AG10803 (cell line): ENCODE data around the gene PROCA1.
A peak's percentile ranks its signal among the peaks of the same experiment; 100 is the strongest.

Experiments
- DNase-seq: peaks from one replicate; pipeline ENCODE4 v3.0.0; 2010; ENCODE audit warnings: low read depth
- H3K4me3 ChIP-seq: 2 replicates; pipeline ENCODE4 v1.5.1; 2011; ENCODE audit warnings: mild to moderate bottlenecking, low read length, control low read depth
- TF ChIP-seq, protein P1 (sequence below): conservative IDR thresholded peaks from 2 replicates; pipeline ENCODE4 v1.5.1; 2011; ENCODE audit warnings: mild to moderate bottlenecking, low read length, control low read depth, inconsistent platforms

The PROCA1 gene

DNA sequence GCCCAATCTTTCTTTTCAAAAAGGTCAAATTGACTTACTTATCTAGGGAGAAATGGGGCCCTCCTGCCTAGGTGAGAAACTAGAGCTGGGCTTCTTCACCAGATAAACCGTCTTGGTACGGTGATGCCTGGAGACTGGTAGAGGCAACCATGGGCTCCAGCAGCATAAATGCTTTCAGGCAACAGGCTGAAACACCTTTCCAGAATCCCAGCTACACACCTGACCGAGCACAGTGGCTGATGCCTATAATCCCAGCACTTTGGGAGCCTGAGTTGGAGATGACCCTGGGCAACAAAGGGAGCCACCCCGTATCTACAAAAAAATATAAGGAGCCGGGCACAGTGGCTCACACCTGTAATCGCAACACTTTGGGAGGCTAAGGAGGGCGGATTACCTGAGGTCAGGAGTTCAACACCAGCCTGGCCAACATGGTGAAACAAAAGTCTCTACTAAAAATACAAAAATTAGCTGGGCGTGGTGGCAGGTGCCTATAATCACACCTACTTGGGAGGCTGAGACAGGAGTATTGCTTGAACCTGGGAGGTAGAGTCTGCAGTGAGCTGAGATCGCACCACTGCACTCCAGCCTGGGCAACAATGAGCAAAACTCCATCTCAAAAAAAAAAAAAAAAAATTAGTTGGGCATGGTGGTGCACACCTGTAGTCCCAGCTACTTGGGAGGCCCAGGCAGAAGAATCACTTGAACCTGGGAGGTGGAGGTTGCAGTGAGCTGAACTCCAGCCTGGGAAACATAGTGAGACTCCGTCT lies 40.1 kb upstream of the PROCA1 start:
- TF ChIP-seq, protein P1, sequence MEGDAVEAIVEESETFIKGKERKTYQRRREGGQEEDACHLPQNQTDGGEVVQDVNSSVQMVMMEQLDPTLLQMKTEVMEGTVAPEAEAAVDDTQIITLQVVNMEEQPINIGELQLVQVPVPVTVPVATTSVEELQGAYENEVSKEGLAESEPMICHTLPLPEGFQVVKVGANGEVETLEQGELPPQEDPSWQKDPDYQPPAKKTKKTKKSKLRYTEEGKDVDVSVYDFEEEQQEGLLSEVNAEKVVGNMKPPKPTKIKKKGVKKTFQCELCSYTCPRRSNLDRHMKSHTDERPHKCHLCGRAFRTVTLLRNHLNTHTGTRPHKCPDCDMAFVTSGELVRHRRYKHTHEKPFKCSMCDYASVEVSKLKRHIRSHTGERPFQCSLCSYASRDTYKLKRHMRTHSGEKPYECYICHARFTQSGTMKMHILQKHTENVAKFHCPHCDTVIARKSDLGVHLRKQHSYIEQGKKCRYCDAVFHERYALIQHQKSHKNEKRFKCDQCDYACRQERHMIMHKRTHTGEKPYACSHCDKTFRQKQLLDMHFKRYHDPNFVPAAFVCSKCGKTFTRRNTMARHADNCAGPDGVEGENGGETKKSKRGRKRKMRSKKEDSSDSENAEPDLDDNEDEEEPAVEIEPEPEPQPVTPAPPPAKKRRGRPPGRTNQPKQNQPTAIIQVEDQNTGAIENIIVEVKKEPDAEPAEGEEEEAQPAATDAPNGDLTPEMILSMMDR = no peak
- H3K4me3 ChIP-seq = no peak overlapping the region
- no peak for DNase-seq

DNA sequence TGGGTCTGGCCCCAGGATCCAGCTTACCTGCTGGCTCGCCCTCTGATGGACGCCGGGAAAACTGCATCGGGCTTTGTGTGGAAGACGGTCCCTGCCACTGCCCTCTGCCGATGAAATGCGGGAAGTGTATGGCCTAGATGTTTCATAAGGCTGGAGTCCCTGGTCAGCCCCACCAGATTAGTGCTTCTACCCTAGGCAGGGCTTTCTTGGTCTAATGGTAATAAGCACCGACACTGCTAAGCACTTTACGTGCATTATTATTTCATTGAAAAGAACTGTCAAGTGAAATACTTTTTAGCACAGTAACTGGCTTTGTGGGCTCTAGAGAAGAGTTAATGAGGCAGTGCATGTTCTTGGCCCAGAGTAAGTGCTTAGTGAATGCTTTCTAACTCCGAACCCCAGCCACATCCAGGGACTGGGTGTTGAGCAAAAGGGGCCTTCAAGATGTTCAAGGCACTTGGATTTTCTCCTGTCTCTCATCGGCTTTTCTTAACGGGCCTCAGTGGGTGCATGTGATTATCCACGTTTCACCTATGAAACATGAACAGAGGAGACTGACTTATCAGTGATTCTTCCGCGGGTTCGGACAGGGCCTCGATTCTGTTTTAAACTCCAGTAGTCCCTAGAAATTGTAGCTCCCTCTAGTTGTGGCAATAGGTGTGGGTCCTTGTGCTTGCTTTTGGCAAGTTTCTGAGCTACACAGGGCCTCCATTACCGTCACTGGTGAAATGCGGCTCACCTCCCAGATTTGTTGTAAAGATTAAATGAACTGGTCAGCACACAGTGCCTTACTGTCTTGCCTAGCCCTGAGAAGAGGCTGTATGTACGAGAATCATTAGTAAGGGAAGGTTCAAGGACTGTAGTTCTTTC lies 38.7 kb upstream of the PROCA1 start:
- no peak overlapping the region for H3K4me3 ChIP-seq
- peak; percentile 90 for DNase-seq
- TF ChIP-seq, protein P1 = peak; percentile 100

DNA sequence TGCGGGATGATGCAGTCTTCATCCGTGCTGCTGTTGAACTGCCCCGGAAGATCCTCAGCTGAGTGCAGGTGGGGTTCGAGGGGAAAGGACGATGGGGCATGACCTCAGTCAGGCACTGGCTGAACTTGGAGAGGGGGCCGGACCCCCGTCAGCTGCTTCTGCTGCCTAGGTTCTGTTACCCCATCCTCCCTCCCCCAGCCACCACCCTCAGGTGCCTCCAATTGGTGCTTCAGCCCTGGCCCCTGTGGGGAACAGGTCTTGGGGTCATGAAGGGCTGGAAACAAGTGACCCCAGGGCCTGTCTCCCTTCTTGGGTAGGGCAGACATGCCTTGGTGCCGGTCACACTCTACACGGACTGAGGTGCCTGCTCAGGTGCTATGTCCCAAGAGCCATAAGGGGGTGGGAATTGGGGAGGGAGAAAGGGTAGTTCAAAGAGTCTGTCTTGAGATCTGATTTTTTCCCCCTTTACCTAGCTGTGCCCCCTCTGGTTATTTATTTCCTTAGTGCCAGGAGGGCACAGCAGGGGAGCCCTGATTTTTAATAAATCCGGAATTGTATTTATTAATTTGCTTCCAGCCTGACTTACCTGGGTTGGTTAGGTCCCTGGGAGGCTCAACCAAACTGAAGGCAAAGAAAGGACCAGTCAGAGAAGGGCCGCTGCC lies 38.0 kb upstream of the PROCA1 start:
- TF ChIP-seq, protein P1 = no peak
- H3K4me3 ChIP-seq = no peak overlapping the region

DNA sequence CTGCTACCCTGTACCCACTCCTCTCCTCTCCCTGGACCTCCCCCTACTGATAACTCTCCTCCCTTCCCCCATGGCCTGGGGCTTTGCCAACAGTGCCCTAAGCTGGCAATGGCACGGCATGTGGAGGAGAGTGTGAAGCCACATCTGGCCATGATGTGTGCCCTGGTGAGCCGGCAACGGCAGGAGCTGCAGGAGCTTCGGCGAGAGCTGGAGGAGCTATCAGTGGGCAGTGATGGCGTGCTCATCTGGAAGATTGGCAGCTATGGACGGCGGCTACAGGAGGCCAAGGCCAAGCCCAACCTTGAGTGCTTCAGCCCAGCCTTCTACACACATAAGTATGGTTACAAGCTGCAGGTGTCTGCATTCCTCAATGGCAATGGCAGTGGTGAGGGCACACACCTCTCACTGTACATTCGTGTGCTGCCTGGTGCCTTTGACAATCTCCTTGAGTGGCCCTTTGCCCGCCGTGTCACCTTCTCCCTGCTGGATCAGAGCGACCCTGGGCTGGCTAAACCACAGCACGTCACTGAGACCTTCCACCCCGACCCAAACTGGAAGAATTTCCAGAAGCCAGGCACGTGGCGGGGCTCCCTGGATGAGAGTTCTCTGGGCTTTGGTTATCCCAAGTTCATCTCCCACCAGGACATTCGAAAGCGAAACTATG lies 37.3 kb upstream of the PROCA1 start:
- DNase-seq = no peak
- TF ChIP-seq, protein P1 = no peak
- no peak overlapping the region for H3K4me3 ChIP-seq

More for the DNA sequence above, 38.0 kb upstream of the PROCA1 start:
- no peak for DNase-seq

DNA sequence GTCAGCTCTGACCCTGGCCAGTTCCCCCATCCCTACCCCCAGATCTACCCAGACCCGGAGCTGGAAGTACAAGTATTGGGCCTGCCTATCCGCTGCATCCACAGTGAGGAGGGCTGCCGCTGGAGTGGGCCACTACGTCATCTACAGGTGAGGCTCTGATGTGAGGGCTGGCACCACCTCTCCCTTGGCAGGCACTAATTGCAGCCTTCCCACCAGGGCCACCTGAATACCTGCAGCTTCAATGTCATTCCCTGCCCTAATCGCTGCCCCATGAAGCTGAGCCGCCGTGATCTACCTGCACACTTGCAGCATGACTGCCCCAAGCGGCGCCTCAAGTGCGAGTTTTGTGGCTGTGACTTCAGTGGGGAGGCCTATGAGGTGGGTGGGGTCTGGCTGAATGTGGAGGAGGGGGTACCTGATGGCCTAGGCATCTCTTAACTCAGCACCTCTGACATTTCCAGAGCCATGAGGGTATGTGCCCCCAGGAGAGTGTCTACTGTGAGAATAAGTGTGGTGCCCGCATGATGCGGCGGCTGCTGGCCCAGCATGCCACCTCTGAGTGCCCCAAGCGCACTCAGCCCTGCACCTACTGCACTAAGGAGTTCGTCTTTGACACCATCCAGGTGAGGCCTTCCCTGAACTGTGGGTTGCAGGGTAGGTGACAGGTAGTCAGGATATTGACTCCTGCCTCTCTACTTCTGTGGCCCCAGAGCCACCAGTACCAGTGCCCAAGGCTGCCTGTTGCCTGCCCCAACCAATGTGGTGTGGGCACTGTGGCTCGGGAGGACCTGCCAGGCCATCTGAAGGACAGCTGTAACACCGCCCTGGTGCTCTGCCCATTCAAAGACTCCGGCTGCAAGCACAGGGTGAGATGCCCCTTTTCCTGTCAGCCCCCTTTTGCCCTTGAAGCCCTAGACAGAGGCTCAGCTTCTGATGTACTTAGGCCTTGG lies 36.4 kb upstream of the PROCA1 start:
- DNase-seq = no peak
- no peak overlapping the region for H3K4me3 ChIP-seq
- TF ChIP-seq, protein P1 = no peak
